ENCODE measurements around the gene MYO1C.

MYO1C gene

DNA sequence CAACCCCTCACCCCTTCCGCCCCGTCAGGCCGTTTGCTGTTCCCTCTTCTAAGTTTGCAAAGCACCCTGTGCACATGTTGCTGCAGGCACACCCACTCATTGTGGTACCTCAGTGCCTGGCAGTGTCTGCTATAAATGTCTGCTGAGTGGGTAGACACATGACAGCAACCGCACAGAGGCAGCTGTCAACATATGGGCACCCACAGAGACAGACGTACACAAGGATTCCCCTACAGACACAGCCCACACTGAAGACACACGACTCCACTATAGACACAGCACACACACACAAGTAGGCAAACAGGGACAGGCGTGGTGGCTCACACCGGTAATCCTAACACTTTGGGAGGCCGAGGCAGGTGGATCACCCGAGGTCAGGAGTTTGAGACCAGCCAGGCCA, 18.6 kb downstream of the MYO1C start:
- H3K27ac ChIP-seq (ENCODE audit: insufficient read depth, low read length, poor library complexity, severe bottlenecking), result no peak overlapping the region
- H3K9me3 ChIP-seq (ENCODE audit: control insufficient read depth, low read length), result no peaks in the 10 kb centered on the region
- no peak overlapping the region for H3K4me3 ChIP-seq (ENCODE audit: insufficient read depth, low read depth, low read length, poor library complexity, severe bottlenecking)
- no peak for DNase-seq
- H3K36me3 ChIP-seq (ENCODE audit: control insufficient read depth, insufficient read depth, low read length), result peaks cover 24% of the 10 kb centered on the region
- no peaks in the 10 kb centered on the region for H3K27me3 ChIP-seq (replicated peaks; ENCODE audit: control insufficient read depth, insufficient read depth, low read length, poor library complexity, severe bottlenecking)
- peaks cover 2% of the 10 kb centered on the region for H3K4me1 ChIP-seq (ENCODE audit: control insufficient read depth, insufficient read depth, low read length, poor library complexity, severe bottlenecking)

DNA sequence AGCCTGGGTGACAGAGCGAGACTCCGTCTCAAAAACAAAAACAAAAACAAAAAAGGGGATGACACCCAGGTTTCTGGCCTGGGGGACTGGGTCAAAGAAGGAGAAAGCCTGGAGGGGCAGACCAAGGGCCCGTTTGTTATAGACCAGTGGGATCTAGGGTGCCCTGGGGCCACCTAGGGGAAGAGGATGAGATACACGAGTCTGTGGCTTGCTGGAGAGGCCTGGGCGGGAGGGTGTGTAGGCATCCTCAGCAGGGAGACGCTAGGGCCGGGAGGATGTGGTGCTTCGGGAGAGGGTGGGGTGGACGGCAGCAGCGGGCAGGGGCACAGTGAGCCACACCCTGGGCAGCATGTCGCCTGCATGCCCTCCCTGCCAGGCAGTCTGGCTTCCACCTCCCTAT, 19.3 kb downstream of the MYO1C start:
- H3K9me3 ChIP-seq (ENCODE audit: control insufficient read depth, low read length), result no peaks in the 10 kb centered on the region
- H3K4me3 ChIP-seq (ENCODE audit: insufficient read depth, low read depth, low read length, poor library complexity, severe bottlenecking), result no peak overlapping the region
- H3K27ac ChIP-seq (ENCODE audit: insufficient read depth, low read length, poor library complexity, severe bottlenecking), result no peak overlapping the region
- no peak for DNase-seq
- H3K4me1 ChIP-seq (ENCODE audit: control insufficient read depth, insufficient read depth, low read length, poor library complexity, severe bottlenecking), result peaks cover 2% of the 10 kb centered on the region
- H3K36me3 ChIP-seq (ENCODE audit: control insufficient read depth, insufficient read depth, low read length), result peaks cover 25% of the 10 kb centered on the region
- no peaks in the 10 kb centered on the region for H3K27me3 ChIP-seq (replicated peaks; ENCODE audit: control insufficient read depth, insufficient read depth, low read length, poor library complexity, severe bottlenecking)

DNA sequence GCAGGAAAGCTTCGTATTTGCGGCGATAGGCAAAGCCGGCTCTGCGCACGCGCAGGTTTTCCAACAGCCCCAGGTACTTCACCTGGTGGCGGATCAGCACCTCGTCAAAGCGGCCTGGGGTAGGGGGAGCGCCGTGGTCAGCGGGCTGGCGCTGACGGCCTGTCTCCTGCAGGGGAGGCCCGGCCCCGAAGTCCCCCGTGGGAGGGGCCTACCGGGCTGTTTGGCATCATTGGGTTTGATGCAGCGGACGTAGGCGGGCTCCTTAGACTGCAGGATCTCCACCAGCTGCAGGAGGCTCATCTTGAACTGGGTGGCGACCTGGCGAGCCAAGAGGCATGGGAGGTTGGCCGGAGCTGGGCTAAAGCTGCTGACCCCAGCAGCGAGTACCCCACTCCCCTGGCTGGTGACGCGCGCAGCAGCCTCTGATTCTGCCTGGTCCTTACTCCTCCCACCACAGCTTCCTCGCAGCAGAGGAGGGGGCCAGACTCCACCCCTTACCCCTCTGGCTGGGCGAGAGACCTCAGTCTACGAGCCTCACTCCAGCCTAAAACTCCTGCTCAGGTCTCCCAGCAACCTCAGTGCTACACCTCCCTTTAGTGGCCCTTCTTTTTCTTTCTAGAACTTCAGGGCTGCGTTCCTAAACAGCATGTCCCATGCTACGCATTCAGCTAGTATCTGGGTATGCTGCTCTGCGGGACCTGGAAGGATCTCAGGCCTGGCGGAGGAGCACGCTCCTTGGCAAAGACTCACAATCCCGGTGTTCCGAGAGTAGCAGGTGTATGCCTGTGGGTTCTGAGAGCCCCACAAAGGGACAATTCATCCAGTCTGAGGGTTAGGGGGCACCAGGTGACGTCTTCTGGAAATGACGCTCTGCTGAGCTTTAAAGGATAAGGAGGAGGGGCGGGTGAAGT, 20.3 kb downstream of the MYO1C start:
- no peak overlapping the region for H3K27ac ChIP-seq (ENCODE audit: insufficient read depth, low read length, poor library complexity, severe bottlenecking)
- no peaks in the 10 kb centered on the region for H3K9me3 ChIP-seq (ENCODE audit: control insufficient read depth, low read length)
- no peak overlapping the region for H3K4me3 ChIP-seq (ENCODE audit: insufficient read depth, low read depth, low read length, poor library complexity, severe bottlenecking)
- H3K4me1 ChIP-seq (ENCODE audit: control insufficient read depth, insufficient read depth, low read length, poor library complexity, severe bottlenecking), result peaks cover 2% of the 10 kb centered on the region
- DNase-seq, result no peak
- H3K27me3 ChIP-seq (replicated peaks; ENCODE audit: control insufficient read depth, insufficient read depth, low read length, poor library complexity, severe bottlenecking), result no peaks in the 10 kb centered on the region
- H3K36me3 ChIP-seq (ENCODE audit: control insufficient read depth, insufficient read depth, low read length), result peaks cover 21% of the 10 kb centered on the region

DNA sequence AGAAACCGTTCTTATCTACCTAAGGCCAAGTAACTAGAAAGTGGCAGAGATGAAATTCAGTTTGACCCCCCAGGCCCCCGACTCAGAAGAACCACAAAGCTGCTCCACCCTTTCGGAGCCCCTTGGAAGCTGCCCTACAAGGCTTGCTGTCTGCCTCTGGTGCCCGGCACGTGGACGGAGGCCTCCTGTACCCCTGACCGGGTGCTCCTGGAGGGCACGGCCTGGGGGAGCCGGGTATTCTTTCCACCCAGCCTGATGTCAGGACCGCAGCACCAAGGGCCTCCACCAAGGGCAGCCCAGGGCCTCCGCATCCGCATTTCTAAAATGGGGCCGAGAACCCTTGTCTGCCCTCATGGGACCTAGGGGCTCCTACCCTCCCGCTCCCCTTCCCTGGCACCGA, 21.0 kb downstream of the MYO1C start:
- Histone ChIP-seq H3K27ac (ENCODE audit: insufficient read depth, low read length, poor library complexity, severe bottlenecking) (no peak overlapping the region), H3K36me3 (ENCODE audit: control insufficient read depth, insufficient read depth, low read length) (peaks cover 24% of the 10 kb centered on the region), H3K9me3 (ENCODE audit: control insufficient read depth, low read length) (no peaks in the 10 kb centered on the region), H3K27me3 (replicated peaks; ENCODE audit: control insufficient read depth, insufficient read depth, low read length, poor library complexity, severe bottlenecking) (no peaks in the 10 kb centered on the region), H3K4me1 (ENCODE audit: control insufficient read depth, insufficient read depth, low read length, poor library complexity, severe bottlenecking) (peaks cover 2% of the 10 kb centered on the region), H3K4me3 (ENCODE audit: insufficient read depth, low read depth, low read length, poor library complexity, severe bottlenecking) (no peak overlapping the region)
- no peak for DNase-seq

DNA sequence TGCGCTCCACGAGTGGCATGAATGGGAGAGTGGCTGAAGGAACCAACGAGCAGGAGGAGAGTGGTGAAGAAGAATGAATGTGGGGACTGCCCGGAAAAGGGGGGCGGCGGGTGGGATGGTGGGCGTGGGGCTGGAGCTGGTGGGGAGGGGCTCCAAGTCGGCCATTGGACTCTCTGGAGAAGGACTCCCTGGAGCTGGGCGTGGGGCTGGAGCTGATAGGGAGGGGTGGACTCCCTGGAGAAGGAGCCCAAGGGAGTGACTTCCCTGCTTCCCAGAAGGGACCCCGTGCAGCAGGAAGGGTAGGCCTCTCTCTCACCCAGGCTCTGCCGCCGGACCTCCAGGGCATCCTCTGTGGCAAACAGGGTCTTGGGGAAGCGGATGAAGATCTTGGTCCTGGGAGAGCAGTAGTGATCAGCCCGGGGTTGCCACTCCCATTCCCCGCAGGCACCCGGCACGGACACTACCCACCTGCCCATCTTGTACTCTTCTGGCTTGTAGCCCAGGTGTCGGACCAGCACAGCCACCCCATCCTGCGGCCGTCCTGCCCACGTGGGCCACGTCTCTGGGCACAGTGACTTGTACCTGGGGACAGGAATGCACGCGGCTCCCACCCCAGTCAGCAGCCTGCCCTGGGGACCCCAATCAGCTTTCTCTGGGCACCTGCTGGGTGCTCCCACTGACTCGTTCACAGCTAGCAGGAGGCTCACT, 21.6 kb downstream of the MYO1C start:
- Histone ChIP-seq H3K27me3 (replicated peaks; ENCODE audit: control insufficient read depth, insufficient read depth, low read length, poor library complexity, severe bottlenecking) (no peaks in the 10 kb centered on the region), H3K4me3 (ENCODE audit: insufficient read depth, low read depth, low read length, poor library complexity, severe bottlenecking) (no peak overlapping the region), H3K4me1 (ENCODE audit: control insufficient read depth, insufficient read depth, low read length, poor library complexity, severe bottlenecking) (peaks cover 2% of the 10 kb centered on the region), H3K9me3 (ENCODE audit: control insufficient read depth, low read length) (no peaks in the 10 kb centered on the region), H3K36me3 (ENCODE audit: control insufficient read depth, insufficient read depth, low read length) (peaks cover 24% of the 10 kb centered on the region), H3K27ac (ENCODE audit: insufficient read depth, low read length, poor library complexity, severe bottlenecking) (no peak overlapping the region)
- DNase-seq, result no peak

DNA sequence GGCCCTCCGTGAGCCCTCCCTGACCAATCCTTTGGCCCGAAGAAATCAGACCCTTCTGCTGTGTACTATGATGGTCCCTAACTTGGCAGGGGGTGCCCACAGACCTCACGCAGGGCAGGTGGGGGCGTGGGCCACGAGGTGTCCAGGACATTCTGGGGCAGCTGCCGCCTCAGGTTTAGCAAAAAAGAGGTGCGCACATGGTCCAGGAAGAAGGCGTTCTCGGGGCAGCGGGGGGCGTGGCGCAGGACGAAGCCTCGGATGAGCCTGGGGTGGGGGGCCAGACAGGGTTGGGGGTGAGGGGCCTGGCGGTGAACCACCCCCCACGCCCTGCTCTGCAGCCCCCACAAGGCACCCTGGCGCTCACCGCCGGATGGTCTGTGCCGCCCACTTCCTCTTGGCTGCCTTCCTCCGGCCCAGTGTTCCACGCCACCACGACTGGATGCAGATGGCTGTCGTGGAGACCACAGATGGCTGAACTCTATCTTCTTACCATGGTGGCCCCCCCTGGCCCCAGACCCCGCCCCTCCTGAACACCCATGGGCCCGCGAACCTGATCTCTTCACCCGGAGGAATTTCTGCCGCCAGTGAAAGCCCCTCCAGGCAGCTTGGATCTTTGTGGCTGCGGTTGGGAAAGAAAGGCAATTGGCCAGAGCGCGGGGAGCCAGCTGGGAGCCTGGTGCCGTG, 22.3 kb downstream of the MYO1C start:
- peaks cover 24% of the 10 kb centered on the region for H3K36me3 ChIP-seq (ENCODE audit: control insufficient read depth, insufficient read depth, low read length)

DNA sequence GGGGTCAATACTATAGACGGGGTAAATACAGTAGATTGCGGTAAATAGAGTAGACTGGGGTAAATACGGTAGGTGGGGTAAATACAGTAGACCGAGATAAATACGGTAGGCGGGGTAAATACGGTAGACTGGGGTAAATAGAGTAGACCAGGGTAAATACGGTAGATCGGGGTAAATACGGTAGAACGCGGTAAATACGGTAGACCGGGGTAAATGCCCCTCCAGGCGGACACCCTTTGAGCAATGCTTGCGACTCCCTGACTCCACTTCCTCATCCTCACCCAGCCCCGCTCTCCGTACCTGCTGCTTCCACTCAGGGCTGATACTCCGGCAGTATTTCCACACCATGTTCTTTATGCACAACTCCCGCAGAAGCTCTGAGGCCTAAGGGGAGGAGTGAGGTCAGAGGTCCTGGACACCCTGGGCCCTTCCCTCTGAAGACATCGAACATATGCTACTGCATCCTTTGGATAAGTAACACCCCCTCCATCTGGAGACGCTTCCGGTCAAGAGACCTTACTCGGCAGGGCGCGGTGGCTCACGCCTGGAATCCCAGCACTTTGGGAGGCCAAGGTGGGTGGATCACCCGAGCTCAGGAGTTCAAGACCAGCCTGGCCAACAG, 23.1 kb downstream of the MYO1C start:
- H3K4me1 ChIP-seq (ENCODE audit: control insufficient read depth, insufficient read depth, low read length, poor library complexity, severe bottlenecking), result peaks cover 2% of the 10 kb centered on the region
- H3K4me3 ChIP-seq (ENCODE audit: insufficient read depth, low read depth, low read length, poor library complexity, severe bottlenecking), result no peak overlapping the region
- H3K27me3 ChIP-seq (replicated peaks; ENCODE audit: control insufficient read depth, insufficient read depth, low read length, poor library complexity, severe bottlenecking), result no peaks in the 10 kb centered on the region
- H3K9me3 ChIP-seq (ENCODE audit: control insufficient read depth, low read length), result no peaks in the 10 kb centered on the region
- no peak overlapping the region for H3K27ac ChIP-seq (ENCODE audit: insufficient read depth, low read length, poor library complexity, severe bottlenecking)
- peaks cover 24% of the 10 kb centered on the region for H3K36me3 ChIP-seq (ENCODE audit: control insufficient read depth, insufficient read depth, low read length)
- no peak for DNase-seq

More for the DNA sequence above, 22.3 kb downstream of the MYO1C start:
- H3K4me3 ChIP-seq (ENCODE audit: insufficient read depth, low read depth, low read length, poor library complexity, severe bottlenecking), result no peak overlapping the region
- H3K4me1 ChIP-seq (ENCODE audit: control insufficient read depth, insufficient read depth, low read length, poor library complexity, severe bottlenecking), result peaks cover 2% of the 10 kb centered on the region
- no peak for DNase-seq
- no peak overlapping the region for H3K27ac ChIP-seq (ENCODE audit: insufficient read depth, low read length, poor library complexity, severe bottlenecking)
- H3K27me3 ChIP-seq (replicated peaks; ENCODE audit: control insufficient read depth, insufficient read depth, low read length, poor library complexity, severe bottlenecking), result no peaks in the 10 kb centered on the region
- no peaks in the 10 kb centered on the region for H3K9me3 ChIP-seq (ENCODE audit: control insufficient read depth, low read length)

DNA sequence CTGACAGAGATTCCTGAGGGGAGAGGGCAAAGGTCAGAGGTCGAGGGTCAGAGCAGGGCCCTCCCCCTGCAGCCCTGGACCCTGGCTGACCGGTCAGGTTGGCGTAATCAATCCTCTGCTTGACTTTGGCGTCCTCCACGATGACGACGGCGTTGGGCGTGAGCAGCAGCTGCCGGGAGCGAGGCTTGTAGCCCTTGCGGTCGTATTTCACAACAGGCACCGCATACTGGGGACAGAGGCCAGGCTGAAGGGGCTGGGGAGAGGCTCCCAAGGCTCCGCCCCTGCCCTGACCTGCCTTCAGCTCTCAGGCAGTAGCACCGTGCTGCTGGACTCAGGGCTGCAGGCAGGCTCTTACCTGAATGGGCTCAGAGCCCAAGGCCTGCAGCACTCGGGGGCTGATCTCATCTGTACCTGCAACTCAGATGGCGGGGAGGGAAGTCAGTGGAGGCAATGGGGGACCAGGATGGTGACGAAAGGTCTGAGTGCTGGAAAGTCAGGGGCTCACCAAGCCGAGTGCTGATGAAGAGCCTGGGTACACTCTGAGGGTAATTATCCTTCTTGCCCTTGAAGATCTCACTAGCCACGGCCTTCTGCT, 24.5 kb downstream of the MYO1C start:
- Histone ChIP-seq H3K27me3 (replicated peaks; ENCODE audit: control insufficient read depth, insufficient read depth, low read length, poor library complexity, severe bottlenecking) (no peaks in the 10 kb centered on the region), H3K36me3 (ENCODE audit: control insufficient read depth, insufficient read depth, low read length) (peaks cover 24% of the 10 kb centered on the region), H3K4me3 (ENCODE audit: insufficient read depth, low read depth, low read length, poor library complexity, severe bottlenecking) (no peak overlapping the region), H3K9me3 (ENCODE audit: control insufficient read depth, low read length) (no peaks in the 10 kb centered on the region), H3K27ac (ENCODE audit: insufficient read depth, low read length, poor library complexity, severe bottlenecking) (no peak overlapping the region), H3K4me1 (ENCODE audit: control insufficient read depth, insufficient read depth, low read length, poor library complexity, severe bottlenecking) (peaks cover 5% of the 10 kb centered on the region)
- no peak for DNase-seq

DNA sequence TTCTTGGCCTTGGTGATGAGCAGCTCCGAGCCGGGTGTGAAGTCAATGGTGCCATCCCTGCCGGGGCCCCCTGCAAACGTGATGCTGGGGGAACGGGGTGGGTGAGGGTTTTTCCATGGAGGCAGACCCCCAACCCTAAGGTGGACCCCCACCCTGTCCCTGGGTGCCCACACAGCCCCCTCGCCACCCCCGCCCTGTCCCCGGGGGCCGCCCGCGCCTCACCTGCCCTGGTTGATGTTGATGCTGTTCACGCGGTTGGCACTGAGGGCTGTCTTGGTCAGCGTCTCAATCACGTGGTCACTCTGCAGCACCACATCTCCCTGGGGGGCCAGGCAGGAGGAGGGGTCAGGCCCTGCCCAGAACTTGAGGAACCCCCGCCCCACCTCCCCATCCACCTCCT, 25.2 kb downstream of the MYO1C start:
- no peak for DNase-seq
- no peak overlapping the region for H3K27ac ChIP-seq (ENCODE audit: insufficient read depth, low read length, poor library complexity, severe bottlenecking)
- H3K36me3 ChIP-seq (ENCODE audit: control insufficient read depth, insufficient read depth, low read length), result peaks cover 24% of the 10 kb centered on the region
- H3K4me3 ChIP-seq (ENCODE audit: insufficient read depth, low read depth, low read length, poor library complexity, severe bottlenecking), result no peak overlapping the region
- peaks cover 13% of the 10 kb centered on the region for H3K4me1 ChIP-seq (ENCODE audit: control insufficient read depth, insufficient read depth, low read length, poor library complexity, severe bottlenecking)
- H3K27me3 ChIP-seq (replicated peaks; ENCODE audit: control insufficient read depth, insufficient read depth, low read length, poor library complexity, severe bottlenecking), result no peaks in the 10 kb centered on the region
- no peaks in the 10 kb centered on the region for H3K9me3 ChIP-seq (ENCODE audit: control insufficient read depth, low read length)

Measured in effector memory CD4-positive, alpha-beta T cell (primary cell).